Stimulated activated CD4-positive, alpha-beta T cell treated with anti-CD3 and anti-CD28 coated beads, Interleukin-12 subunit alpha, Interleukin-12 subunit beta, amount 100 ng/mL, for 24 hours (primary cell): ENCODE results near the gene TTC21A.
A peak's percentile ranks its signal among the peaks of the same experiment; 100 is the strongest.

Experiments
- DNase-seq, 2 experiments: peaks; one replicate each; pipeline ENCODE4 v3.0.0-alpha.2; 2020; ENCODE audit warnings: low read depth in 2 of 2

Gene TTC21A

DNA sequence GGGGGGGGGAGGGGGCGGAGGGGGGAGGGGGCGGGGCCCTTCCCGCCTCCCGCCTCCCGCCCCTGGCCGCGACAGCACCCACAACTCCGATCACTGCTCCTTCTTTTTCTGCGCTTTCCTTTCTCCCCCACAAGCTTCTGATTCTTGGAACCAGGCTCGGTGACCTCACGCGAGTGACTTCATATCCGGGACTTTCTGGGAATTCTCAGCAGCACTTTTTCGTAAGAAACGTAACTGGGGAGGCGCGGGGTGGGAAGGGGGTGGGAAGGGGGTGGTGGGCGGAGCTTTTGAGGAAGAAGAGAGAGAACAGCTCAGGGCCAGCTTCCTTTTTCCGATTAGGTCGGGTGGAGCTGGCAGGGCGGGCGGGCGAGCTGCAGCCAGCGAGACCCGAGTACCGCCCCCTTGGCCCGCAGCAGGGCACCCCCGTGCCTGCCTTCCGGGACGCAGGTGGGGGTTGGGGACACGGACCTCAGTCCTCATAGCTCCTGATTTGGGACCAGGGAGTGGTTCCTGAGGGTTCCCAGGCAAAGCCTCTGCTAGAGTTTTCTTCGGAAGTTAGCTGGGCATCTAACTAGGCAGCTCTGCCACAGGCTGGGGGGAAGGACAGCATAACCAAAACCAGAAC is 70.3 kb downstream of the TTC21A start:
- DNase-seq = peak; percentile 53 to 75

DNA sequence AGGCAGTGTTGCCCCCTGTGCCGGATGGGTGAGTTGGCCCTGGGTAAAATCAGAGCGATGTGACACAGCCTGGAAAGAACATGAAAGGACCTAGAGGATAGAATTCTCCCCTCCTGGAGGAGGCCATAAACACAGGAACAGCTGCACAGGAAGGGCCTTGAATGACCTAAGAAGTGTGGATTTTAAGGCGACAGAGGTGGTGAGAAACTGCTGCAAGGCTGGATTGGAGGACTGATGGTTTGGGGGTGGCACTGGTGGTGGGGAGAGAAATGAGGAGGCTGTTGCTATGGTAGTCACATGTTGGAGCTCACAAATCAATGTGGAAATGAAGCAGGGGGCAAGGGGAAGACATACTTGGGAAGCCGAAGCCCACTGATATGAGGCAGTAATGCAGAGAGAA is 71.1 kb downstream of the TTC21A start:
- no peak for DNase-seq

GRCh38 chr3:39180183-39180545 is 72.7 kb downstream of the TTC21A start:
- DNase-seq = no peak

- DNase-seq = peak; percentile 72 to 80
These were observed 73.3 kb downstream of the TTC21A start for GRCh38 chr3:39180546-39181346.

DNA sequence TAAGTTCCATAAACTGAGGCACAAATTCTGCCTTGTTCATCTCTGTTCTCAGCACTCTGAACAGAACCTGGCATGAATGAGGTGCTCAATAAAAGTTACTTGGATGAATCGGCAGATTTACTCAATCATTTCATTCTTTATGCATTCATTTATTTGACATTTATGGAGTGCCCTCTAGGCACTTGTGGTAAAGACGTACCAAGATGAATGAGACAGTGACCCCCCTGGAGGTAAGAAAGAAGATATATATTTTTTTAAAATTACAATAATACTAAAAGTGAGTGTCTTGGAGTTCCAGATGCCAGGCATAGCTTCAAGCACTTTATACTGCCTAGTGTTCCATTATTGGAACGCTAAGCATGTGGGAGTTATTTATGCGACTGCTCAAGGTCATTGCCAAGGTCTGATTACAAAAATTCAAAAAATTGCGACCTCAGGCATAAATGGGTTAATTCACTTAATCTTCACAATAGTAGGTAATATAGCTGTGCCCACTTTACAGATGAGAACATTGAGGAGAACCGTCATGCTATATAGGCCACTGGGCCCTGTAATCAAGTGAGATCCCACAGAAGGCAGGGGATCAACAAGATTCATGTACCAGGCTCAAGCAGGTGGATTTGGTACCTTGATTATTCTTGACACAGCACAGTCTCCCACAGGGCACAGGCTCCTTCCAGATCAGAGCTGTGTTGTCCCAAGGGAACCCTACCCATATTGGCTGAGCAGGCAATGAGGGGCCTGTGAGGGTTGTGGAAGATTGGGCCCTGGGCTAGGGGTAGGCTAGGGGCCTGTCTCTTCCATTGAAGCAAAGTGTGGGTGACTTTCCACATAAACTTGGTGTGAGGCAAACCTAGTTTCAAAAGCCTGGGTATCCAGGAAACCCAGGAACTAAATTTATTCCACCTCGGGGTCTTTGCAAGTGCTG is 74.2 kb downstream of the TTC21A start:
- no peak for DNase-seq

- no peak for DNase-seq
These were observed 76.0 kb downstream of the TTC21A start for GRCh38 chr3:39183211-39184080.

GRCh38 chr3:39184081-39184967 is 76.8 kb downstream of the TTC21A start:
- DNase-seq = no peak

- no peak for DNase-seq
These were observed 77.4 kb downstream of the TTC21A start for GRCh38 chr3:39184968-39185285.

- DNase-seq = no peak
These were observed 78.0 kb downstream of the TTC21A start for GRCh38 chr3:39185326-39185958.

GRCh38 chr3:39185959-39186691 is 78.6 kb downstream of the TTC21A start:
- DNase-seq = no peak

GRCh38 chr3:39186692-39187151 is 79.2 kb downstream of the TTC21A start:
- no peak for DNase-seq

DNA sequence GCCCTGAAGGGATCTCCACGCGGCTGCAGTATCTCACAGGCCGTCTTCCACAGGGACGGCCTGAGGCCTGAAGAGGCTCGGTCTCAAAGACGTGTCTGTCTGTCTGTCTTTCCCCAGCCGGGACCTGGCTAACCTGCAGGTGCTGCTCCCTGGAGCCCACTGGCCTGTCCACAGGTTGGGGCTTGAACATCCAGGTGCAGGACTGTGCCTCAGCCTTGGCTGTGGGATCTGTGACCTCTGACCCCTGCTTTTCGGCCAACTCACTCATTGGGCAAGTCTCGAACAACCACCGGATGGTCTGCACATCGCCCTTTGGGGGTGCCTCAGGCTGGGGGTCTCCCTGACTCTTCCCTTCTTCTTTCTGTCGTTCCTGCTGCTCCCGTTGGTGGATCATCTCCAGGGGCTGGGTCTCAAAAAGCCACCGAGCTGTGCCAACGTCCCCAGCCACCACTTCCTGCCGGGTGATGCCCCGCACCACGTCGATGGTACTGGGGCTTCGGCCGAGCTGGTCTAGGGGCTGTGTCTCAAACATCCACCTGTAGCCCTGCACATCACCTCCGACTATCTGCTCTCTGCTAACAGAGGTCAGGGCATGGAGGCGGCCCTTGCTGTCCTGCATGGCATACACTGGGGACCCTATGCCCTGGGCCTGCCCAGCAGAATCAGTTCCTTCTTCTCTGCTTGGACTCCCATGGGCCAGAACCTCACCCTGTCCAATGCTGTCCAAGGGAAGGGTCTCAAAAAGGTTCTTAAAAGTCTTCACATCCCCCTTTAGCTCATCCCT is 80.1 kb downstream of the TTC21A start:
- DNase-seq = no peak
